GM21717 (cell line): ENCODE data around the gene PCNX4.

ENCODE experiments used
- ATAC-seq: cut with Tn5 transposase; IDR thresholded peaks from one replicate; pipeline ENCODE4 v1.9.1; 2021; ENCODE audit warnings: mild to moderate bottlenecking, moderate library complexity; ENCODE audit not compliant: unreplicated experiment

PCNX4 gene

DNA sequence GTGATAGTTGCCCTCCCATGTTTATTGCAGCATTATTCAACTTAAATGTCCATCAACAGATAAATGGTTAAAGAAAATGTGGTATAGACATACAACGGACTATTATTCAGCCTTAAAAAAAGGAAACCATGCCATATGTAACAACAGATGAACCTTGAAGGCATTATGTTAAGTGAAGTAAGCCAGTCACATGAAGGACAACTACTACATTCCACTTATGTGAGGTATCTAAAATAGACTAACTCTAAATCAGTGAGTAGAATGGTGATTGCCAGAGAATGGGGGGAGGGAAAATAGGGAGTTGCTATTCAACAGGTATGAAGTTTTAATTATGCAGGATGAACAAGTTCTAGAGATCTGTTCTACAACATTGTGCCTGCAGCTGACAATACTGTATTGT is 10.1 kb downstream of the PCNX4 start:
- ATAC-seq: no peak

- ATAC-seq: no peak
Observed at GRCh38 chr14:60102389-60102788, 10.7 kb downstream of the PCNX4 start.

- ATAC-seq: no peak
Observed at GRCh38 chr14:60106339-60106738, 14.6 kb downstream of the PCNX4 start.

GRCh38 chr14:60107477-60107876 is 15.8 kb downstream of the PCNX4 start:
- ATAC-seq: no peak

- no peak for ATAC-seq
Observed at GRCh38 chr14:60111732-60112131, 20.0 kb downstream of the PCNX4 start.

- no peak for ATAC-seq
Observed at GRCh38 chr14:60114881-60115280, 23.2 kb downstream of the PCNX4 start.

DNA sequence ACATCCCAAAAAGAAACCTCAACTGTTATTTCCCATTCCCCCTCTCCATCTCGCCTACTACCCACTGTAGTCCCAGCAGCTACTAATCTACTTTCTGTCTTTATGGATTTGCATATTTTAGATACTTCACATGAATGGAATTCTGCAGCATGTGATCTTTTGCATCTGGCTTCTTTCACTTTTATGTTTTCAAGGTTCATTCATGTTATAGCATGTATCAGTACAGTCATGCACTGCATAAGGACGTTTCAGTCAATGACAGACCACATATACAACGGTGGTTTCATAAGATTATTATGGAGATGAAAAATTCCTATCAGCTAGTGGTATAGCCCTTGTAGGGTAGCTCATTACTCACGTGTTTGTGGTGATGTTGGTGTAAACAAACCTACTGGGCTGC is 24.5 kb downstream of the PCNX4 start:
- no peak for ATAC-seq

GRCh38 chr14:60125918-60126317 is 34.2 kb downstream of the PCNX4 start:
- ATAC-seq: no peak

DNA sequence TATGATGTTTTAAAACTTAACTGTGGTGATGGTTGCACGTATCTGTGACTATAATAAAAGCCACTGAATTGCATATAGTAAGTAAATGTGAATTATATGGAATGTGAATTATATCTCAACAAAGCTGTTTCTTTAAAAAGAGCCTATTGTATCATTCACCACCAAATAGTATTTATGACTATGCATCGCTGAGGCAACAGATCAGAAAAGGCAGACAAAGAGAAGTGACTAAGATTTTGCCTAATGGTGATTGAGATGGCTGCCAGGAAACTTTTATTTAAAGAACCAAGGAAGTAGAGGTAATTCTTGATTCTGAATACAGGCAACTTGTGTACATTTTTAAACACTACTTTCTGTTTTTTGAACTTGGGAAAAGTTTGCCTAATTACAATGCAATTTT is 41.8 kb downstream of the PCNX4 start:
- ATAC-seq: no peak

GRCh38 chr14:60134702-60135101 is 43.0 kb downstream of the PCNX4 start:
- no peak for ATAC-seq

DNA sequence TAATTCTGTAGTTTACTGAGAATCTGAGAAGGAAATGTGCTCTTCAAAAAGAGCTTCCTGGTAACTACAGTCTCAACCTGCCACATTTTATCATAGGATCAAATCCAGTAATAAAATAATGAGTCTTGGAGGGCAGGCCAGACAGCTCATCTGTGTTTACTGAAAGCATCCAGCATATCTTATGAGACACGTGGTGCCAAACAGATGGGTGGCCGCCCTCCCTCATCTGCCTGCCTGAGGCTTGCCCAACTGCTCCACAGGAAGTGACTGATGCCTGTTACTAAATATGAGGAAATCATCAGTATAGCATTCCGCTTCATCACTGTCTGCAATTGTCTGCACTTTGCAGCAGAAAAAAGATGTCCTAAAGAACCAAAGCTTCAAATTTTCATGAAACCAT is 60.0 kb downstream of the PCNX4 start:
- peak; percentile 67 for ATAC-seq

GRCh38 chr14:60153991-60154390 is 62.3 kb downstream of the PCNX4 start:
- no peak for ATAC-seq

DNA sequence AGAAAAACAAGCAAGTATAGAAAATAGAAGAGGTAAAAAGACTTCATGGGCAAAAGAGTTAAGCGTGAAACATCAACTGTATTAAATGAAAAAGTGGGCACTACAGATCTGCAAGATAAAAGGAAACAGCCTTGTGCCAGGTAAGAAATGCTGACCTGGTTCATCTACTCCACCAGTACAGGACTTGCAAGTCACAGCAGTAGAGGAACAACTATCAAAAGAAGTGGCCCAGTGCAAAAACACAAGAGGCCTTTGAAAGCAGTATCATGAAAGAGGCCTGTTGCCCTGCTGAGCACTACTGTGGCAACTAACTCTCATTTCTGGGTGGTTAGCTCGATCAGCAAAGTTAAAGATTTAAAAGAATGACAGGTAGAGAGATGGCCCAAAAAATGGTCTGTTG is 62.9 kb downstream of the PCNX4 start:
- no peak for ATAC-seq

DNA sequence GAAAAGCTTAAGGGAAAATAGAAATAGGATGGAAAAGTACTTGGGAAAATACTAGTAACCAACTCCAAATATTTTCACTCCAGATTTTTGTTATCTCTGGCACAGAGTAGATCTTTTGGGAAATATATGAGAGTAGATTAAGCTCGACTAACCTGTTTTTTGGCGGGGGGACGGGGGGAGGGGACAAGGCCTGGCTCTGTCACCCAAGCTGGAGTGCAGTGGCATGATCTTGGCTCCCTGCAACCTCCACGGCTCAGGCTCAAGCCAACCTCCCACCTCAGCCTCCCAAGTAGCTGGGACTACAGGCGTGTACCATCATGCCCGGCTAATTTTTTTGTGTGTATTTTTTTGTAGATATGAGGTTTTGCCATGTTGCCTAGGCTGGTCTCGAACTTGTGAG is 68.7 kb downstream of the PCNX4 start:
- ATAC-seq: no peak

DNA sequence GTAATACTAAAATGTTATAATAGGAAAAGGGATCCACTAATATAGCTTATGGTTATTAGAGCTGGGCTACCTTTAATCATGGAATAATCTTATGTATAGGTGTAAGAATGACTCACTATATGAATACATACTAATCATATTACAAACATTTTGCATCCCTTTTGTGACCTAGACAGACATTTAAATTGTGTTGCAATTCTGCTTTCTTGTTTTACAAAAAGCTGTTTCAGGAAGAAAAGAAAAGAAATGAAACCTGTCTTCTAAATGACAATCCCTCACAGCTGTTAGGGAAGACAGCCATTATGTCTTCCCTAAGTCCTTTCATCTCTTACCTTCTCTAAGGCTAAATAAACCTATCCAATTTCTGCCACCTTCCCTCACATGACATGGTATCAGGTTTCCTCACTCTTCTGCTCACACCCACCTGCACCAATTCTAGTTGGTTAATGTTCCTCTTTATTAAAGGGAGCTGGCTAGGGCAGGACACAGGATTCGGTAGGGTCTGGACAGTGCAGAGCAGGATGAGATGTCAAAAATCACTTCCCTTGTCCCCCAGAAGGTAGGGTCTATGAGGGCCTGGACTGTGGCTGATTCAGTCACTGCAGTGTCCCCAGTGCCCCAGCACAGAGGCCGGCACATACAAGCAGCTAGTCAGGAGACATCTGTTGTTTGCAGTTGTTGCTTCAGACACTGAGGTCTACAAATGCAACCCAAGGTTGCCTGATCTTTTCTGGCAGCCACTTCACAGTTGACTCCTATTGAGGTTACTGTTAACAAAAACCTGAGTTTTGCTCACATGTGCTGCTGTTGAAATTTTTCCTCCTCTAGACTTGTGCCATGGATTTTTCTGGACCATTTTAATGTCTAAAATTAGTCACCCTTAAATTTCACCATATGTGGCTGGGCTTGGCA is 69.7 kb downstream of the PCNX4 start:
- no peak for ATAC-seq

- no peak for ATAC-seq
Observed at GRCh38 chr14:60163693-60164092, 72.0 kb downstream of the PCNX4 start.

- peak; percentile 1 for ATAC-seq
Observed at GRCh38 chr14:60164404-60164711, 72.6 kb downstream of the PCNX4 start.

DNA sequence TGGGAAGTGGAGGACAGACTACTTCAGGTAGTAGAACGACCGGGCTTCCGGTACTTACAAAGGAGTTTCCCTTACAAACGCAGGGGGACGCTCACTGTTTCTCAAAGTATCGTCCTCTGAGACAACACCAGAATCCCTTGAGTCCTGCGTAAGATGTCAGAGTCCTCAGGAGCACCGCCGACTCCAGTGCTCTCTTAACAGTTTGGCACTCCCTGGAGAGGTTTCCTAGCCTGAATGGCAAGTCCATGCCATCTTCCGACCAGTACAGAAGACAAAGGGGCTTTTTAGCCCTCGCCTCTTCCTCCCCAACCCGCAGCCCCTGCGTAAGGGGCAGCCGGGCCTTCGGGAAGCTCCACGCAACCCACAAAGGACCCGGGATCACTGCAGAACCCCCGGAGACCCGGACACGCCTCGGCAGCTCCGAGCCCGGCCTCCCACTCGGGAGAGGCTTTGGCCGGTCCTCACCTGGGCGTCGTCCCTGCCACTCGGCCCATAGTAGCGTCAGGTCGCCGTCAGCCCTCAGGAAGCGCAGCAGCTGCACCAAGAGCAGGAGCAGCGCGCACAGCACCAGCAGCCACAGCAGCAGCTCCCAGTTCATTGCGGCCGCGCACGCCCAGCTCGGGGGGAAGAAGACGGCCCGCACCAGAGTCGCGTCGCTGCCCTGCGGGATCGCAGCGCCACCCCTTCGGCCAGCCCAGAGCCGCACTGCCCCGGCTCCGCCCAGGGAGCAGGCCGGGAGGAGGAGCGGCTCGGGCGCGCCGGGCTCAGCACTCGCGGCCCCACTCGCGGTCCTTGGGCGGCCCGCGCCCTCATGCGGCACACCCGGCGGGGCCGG is 73.2 kb downstream of the PCNX4 start, which contains the start of gene DHRS7:
Gene DHRS7, minus strand, starts transcription at position 687 of the 835 bp plus-strand sequence. Its CDS starts 89 bp downstream, at position 598.
- peak; percentile 91 for ATAC-seq

GRCh38 chr14:60165547-60165876 is 73.8 kb downstream of the PCNX4 start:
- ATAC-seq: peak; percentile 6

DNA sequence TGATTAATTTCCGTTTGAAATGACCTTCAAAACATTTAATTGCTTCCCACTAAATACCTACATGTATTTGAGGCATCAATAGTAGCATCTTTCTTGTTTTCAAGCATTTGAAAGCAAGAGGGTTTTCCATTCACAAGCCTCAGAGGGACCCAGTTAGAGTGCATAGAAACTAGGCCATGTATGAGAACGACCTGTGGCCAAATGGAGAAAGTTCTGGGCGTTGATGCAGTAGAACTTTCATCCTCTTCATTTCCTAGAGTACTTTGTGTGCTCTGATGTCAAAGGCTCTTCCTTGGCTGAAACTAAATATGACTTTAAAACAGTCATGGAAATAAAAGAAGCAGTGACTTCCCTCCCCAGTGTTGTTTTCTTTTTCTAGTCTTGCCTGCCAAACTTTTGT is 74.4 kb downstream of the PCNX4 start:
- ATAC-seq: no peak

DNA sequence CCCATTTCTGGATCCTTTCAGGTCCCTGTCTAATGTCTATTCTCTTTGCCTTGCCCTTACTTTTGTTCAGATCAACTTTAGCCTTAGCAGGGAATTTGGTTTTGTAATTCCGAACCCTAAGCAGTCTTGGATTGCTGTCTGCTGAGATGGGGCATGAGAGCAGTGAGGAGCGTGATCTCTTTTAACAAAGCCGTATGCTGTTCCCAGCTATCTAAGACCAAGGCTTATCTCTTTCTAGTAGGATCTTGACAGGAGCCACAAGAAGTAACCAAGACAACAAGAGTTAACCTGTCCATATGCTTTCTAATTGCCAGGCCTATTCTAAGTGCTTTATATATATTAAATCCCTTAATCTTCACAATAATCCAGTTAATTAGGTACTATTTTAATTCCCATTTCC is 78.0 kb downstream of the PCNX4 start:
- no peak for ATAC-seq

- no peak for ATAC-seq
Observed at GRCh38 chr14:60170948-60171347, 79.2 kb downstream of the PCNX4 start.
